Cardiac atrium fibroblast (primary cell): ENCODE measurements around the gene SKIDA1. TPM values are rescaled to one million over a fixed set of nuclear protein-coding genes. Genes with fewer than 3 reads are reported as not detected.

Source experiments
- total RNA-seq: library from RNA; depleted of rRNA; stranded (reverse); fragments of >200 nt; gene quantifications from 2 replicates; pipeline ENCODE4 v1.2.3, GENCODE V29; 2015

Gene SKIDA1
- total RNA-seq: 0.18 and 0.65 TPM in 2 replicates

DNA sequence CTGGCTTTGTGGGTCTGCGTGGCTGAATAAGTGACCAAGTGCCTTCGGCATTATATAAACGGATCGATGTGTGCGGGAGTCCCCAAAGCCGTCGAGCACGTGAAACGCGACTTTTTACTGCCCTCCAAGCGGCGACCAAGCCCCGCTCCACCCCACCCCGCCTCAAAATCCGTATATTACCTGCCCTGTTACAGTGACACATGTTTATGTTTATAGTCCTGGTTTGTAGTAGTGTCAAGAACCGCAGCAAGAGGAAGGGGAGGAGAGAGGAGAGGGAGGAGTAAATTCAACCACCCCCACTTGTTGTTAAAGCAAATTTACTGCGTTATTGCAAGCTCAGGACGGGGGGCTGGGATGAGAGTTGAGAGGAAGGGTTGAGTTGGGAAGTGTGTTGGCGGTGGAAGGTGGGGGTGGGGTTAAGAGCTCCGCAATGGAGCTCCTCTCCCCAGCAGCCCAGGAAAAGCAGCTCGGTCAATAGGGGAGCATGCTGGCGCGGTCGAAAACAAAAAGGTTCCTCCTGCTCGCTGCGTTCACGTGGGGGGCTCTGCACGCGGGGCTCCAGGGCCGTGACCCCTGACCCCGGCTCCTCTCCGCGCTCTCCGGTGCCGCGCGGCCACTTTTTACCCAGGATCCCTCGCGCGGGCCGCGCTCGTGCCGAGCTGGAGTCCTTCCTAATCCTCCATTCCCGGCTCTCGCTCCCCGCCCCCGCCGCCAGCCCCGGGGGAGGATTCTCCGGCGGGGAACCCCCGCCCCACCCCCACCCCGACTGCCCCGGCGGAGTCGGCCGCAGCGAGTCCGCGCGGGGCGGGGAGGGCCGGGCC, at the start of gene SKIDA1:
TSS of gene SKIDA1 (minus strand) at position 316 of the 821 bp plus-strand sequence. CDS start 7,860 bp downstream, outside the sequence.

DNA sequence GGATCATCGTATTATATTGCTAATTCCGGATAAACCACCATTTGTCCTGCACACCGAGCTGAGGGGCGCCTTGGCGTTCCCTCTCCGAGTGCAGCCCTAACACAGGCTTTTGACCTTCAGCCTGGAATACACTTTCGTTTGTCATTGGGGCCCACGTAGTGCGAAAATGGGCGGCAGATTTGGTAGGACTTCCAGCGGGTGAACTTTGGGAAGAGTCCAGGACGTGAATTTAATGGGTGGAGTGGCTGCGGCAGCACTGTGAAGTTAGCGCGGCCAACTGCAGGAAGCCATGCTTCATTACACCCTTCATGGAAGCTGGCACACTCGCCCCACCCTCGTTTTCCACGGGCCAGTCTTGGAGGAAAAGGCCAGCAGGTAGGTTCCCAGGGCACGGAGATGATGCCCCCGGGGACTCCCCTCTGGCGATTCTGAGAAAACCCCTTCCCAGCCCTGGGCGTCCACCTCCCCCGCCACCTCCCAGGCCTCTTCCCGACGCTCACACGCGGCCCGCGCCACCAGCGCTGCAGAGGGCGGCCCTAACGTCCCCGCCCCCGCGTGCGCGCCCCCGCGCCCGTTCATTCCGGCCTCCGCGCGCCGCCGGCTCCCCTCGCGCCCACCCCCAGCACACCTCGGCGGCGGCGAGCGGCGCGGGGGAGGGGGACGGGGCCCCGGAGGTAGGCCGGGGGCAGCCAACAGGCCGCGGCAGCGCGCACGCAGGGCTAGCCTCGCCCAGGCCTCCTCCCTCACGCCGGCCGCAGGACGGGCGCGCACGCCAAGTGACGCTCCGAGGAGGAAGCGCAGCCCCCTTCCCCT, 8.2 kb upstream of the SKIDA1 start, which contains the start of gene MLLT10:
TSS of gene MLLT10 (plus strand) at position 766 of the 813 bp plus-strand sequence. CDS start 413 bp downstream, outside the sequence.

Other genes starting within 250 kb of the SKIDA1 start
- 20.4 and 29.1 TPM in 2 replicates for gene MLLT10, start 8.6 kb upstream of the SKIDA1 start, total RNA-seq